Measurements from ENCODE around the gene CENPS.
"Not testable (repeated sequence)": the region's sequence is repeated elsewhere in the genome, so short reads cannot be mapped to it uniquely, and the experiment has no call there.

CENPS gene

DNA sequence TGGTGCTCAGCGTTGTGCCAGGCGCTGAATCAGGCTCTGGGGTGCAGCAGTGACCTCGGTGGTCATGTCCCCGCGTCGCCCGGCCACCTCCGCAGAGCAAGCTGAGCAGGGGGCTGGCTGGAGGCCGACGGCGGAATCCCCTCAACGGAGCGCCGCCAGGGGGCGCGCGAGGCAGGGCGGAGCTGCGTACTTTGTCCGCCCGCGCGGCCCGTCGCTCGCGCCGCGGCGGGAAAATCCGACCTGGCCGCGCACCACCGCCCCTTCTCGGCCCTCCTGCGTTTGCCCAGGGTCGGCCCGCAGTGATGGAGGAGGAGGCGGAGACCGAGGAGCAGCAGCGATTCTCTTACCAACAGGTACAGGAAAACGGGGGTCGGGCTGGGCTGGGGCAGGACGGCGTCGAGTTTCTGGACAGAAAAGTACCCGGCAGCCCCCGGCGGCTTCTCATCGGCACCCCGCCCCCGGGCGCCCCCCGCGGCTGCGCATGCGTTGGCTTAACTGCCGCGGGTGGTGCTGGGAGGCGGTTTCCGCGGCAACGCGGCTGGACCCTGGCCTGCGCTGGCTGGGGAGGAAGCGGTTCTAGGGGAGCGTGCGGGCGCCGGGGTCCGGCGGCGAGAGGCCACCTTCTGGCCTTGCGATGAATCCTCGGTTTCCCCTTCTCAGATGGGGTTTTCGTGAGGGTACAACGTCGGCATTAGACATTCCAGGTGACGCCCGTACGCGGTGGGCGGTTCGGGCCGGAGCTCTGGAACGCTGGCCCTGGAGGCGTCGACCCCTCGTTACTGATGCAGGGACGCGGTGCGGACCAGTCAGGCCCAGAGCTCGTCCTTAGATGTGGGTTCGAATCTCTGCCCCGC is at the start of gene CENPS:
Gene CENPS (plus strand): TSS at position 218 of the 854 bp plus-strand sequence. CDS start 85 bp downstream, at position 303.
- DNase-seq: peak; percentile 72

DNA sequence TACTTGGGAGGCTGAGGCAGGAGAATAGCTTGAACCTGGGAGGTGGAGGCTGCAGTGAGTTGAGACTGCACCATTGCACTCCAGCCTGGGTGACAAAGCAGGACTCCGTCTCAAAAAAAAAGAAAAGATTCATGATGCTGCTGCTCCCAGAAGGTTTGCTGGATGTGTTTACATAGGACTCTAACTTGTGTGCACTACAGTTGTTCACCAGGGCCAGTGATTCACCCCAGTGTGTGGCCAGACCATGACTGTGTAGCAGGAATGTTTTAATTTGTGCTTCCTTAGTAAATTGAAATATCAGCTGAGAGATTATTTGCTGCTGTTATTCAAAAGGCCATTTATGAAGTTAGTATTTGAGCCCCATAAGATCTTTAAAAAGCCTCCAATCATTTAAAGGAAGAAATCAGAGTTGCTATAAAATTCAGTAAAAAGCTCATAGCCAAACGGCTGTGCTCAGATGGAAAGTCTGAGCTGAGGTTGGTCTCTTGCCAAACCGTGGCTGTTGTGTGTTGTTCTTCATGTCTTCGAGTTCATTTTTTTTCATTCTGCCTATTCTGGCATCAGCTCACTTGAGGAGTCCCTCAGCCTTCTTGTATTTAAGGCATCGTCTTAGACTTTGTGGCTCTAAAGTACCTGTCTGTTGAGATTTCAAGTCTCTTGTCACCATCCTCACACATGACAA is 49.5 kb upstream of the CENPS start:
- DNase-seq: no peak

- DNase-seq: no peak
Measured at GRCh38 chr1:10383630-10384029, 46.6 kb upstream of the CENPS start.

DNA sequence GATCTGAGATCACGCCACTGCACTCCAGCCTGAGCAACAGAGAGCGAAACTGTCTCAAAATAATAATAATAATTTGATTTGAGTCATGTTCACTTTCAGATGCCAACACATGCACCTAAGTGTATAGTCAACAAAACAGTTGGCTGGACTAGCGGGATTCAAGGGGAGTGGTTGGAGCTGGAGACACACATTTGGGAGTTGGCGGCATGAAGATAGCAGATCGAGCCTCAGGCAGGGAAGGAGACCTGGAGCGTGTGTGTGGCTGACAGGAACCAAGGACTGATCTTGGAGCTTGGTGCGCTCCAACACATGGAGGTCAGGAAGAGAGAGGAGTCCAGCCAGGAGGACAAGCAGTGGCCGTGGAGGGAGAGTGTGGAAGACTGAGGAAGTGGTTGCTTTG is 46.0 kb upstream of the CENPS start:
- no peak for DNase-seq

DNA sequence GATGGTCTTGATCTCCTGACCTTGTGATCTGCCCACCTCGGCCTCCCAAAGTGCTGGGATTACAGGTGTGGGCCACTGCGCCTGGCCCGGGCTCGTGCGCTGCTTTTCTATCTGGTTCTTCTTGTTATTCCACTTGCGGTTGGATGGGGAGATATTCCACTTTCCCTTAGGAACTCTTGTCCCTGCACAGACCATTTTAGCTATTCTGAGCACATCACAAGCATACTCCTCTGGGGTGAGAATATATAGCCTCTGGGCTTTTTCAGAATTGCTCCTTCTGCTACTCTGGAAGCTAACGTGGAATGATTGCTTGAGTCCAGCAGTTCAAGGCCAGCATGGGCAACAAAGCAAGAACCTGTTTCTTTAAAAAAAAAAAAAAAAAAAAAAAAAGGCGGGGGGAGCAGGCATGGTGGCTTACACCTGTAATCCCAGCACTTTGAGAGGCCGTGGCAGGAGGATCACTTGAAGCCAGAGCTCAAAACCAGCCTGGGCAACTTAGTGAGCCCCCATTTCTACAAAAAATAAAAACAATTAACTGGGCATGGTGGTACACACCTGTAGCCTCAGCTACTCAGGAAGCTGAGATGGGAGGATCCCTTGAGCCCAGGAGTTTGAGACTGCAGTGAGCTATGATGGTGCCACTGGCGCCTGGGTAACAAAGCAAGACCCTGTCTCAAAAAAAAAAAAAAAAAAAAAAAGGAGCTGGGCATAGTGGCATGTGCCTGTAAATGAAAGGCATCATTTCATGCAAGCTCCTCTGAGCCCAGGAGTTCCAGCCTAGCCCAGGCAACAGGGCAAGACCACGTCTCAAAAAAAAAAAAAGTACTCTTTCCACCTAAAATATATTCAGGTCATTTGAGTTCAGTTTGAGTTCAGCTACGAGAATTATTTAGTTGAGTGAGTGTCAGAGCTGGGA is 43.2 kb upstream of the CENPS start:
- DNase-seq: no peak

GRCh38 chr1:10387677-10388386 is 42.4 kb upstream of the CENPS start:
- no peak for DNase-seq

DNA sequence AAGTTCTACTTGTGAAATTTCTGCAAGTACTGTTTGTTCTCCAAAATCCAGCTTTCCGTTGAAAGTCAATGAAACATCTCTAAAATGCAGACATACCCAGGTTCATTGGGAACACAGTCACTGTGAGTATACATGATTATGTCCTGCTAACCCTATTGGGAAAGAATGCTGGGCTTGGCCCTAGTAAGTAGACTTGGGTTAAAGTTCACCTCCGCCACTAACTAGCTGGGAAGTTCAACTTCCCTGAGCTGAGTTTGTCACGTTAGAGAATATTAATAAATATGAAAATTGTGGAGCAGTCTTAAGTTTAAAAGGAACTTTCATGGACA is 41.9 kb upstream of the CENPS start:
- no peak for DNase-seq

DNA sequence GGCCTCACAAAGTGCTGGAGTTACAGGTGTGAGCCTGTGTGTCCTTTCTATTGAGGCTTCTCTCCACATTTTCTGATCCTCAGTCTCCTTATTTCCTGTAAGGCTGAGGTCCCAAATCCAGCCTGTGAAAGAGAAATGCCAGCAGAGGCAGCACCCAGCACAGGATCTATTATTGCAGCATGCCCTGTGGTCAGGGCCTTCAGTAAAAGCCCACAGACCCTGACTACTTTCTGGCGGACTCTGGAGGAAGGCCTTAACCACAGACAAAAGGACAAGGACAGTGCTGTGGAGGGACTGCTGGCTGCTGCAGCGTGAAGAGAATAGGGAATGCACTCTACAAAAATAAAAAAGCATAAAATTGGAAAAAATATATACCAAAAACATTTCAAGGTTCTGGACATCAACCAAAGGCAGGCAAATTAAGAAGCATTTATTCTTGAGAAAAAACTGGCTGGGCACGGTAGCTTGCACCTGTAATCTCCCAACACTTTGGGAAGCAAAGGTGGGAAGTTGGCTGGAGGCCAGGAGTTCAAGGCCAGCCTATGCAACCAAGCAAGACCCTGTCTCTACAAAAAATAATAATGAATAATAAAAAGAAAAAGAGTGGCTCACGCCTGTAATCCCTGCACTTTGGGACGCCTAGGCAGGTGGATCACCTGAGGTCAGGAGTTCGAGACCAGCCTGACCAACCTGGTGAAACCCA is 40.8 kb upstream of the CENPS start:
- no peak for DNase-seq

DNA sequence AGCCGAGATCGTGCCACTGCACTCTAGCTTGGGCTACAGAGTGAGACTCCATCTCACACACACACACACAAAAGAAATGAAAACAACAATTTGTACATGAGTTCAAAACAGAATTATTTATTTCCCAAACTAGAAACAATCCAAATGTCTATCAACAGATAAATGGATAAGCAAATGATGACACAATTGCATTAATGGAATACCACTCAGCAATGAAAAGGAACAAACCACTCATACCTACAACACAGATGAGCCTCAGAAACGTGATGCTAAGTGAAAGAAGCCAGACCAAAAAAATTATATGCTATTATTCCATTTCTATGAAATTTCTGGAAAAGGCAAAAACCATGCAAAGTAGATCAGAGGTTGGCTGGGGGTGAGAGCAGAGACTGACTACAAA is 33.4 kb upstream of the CENPS start:
- DNase-seq: no peak

DNA sequence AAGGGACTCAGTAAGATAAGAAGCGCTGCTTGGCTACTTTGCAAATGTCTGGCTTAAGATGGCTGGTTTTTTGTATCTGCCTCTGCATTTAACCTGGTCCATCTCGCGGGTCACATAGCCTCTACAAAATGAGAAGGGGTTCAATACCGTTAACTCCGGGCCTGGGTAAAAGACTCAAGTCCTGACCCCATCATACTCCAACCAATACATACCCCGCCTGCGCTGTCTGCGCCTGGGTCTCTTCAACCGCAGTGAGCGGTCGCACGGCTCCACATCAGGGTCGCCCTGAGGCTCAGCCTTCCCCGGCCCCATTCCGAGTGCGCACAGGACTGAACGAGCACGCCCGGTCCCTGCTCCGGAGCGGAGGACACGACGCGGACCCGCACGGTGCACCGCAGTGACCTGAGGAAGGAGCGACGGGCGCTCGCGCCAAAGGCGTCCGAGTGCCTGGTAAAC is 31.9 kb upstream of the CENPS start:
- no peak for DNase-seq

DNA sequence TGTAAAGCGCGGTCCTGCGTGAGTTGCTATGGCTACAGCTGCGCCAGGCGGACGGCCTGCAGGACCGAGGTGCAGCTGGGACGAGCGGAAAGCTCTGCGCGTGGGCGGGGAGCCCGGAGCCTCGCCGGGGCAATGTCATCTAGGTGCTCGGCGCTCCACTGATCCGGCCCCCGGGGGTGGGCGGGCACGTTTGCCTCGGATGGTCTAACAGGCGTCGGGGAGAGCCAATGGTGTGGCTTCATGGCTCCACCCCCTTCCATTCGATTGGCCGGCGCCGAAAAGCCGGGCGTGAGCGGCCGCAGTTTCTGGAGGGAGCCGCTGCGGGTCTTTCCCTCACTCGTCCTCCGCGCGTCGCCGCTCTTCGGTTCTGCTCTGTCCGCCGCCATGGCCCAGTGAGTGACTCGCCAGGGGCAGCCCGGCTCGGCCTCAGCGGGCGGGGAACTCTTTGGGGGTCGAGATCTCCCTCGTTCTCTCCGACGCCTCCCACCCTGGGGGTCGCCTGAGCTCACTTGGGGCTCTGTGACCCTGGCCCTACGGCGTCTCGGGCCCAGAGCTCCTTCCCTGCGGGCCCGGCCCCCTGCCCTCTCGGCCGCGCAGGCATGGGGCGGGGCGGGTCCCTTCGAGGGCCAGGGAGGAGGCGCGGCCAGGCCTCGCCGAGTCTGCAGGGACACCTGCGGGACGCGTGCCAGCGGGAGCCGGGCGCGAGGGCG is 31.3 kb upstream of the CENPS start, which contains the start of gene PGD:
Gene PGD (plus strand): TSS at position 331 of the 710 bp plus-strand sequence. CDS start 54 bp downstream, at position 385.
- peak; percentile 85 for DNase-seq

DNA sequence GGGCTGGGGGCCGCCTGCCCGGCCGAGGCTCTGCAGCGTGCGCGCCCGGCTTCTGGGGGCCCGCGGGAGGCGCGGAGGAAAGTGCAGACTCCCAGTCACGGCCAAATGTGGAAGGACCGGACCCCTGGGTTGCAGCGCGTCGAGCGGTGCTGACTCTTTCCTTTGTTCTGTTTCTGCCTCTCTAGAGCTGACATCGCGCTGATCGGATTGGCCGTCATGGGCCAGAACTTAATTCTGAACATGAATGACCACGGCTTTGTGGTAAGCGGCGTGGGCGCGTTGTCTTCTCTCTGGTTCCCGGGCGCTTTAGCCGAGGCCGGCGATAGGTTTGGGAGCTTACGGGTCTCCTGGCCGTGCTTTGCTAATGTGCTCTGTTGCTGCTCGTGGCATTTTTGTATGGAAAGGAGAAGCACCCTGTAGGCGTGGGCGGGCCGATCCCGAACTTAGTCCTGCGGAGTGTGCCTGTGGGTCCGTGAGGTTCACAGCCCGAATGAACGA is 30.7 kb upstream of the CENPS start:
- DNase-seq: no peak

DNA sequence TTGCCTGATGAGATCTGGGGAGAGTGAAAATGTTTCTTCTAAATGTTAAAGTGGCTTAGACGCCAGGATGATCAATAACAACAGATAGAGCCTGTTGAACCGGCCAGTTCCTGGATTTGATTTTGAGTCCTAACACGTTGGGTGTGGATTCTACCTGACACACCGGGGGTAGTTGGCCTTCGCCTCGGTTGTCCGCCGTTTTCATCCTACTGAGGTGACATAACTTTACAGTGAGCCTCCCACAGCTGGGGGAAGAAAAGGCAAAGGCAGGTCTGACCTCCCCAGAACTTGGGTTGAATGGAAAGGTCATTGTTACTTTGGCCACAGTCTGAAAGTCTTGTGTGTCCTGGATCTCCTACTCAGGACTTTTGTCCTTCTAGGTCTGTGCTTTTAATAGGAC is 30.2 kb upstream of the CENPS start:
- no peak for DNase-seq

GRCh38 chr1:10401281-10401680 is 29.0 kb upstream of the CENPS start:
- DNase-seq: no peak

DNA sequence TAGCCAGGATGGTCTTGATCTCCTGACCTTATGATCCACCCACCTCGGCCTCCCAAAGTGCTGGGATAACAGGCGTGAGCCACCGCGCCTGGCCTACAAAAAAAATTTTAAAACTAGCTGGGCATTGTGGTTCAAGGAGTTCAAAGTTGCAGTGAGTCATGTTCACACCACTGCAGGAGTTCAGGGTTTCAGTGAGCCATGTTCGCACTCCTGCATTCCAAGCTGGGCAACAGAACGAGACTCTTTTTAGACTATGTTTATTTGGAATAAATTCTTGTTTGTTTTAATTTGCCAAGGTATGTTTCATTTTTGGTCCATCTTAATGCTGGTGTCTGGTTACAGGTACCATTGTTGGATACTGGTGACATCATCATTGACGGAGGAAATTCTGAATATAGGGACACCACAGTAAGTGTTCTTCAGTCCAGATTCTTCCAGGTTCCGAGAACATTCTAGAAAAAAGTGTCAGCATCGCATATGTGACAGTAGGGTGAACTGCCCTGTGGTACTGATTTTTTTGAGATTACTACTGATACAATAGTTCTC is 27.4 kb upstream of the CENPS start:
- DNase-seq: no peak

- DNase-seq: no peak
Measured at GRCh38 chr1:10407201-10407600, 23.0 kb upstream of the CENPS start.

DNA sequence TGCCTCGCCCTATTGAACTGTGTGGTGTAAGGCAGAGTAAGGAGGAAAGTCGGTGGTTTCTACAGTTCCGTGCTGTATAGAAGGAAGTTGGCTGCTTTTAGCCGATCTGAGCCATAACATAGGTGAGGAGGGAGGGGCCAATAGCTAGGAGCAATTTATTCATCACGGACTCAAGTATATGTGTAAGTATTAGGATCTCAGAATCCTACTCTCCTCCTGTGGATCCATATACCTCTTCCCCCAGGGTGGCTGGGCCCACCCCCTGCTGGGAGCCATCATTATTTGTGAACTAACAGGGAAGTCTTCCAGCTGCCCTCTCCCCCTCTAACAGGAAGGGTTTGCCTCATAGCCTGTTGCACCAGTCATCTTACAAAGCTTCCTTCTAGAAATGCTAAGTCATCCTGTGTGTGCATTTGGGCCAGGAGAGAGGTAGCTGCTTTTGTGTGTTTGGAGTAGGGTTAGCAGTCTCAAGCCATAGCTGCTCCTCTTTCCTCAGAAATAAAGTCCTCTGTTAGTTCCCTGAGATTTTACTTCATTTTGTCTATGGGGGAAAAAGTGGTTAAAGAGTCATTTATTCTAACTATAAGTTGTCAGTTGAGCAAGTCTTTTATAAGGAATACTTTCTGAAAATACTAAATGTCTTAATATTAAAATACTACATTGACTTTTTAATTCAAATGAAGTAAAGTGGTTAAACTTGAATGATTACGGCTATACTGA is 14.9 kb upstream of the CENPS start:
- no peak for DNase-seq

GRCh38 chr1:10415967-10416366 is 14.3 kb upstream of the CENPS start:
- not testable (repeated sequence) for DNase-seq

- DNase-seq: not testable (repeated sequence)
Measured at GRCh38 chr1:10418741-10419140, 11.5 kb upstream of the CENPS start.

GRCh38 chr1:10419351-10419750 is 10.9 kb upstream of the CENPS start:
- no peak for DNase-seq

Data from NCI-H146 (cell line).